Stimulated activated CD4-positive, alpha-beta T cell treated with anti-CD3 and anti-CD28 coated beads, Interleukin-2, amount 100 ng/mL, for 48 hours (primary cell): Measurements from ENCODE around the gene CYFIP1.
A peak's percentile ranks its signal among the peaks of the same experiment; 100 is the strongest.

Experiments
- DNase-seq, 2 donors: peaks; one replicate each; pipeline ENCODE4 v3.0.0-alpha.2; 2020

CYFIP1 gene

DNA sequence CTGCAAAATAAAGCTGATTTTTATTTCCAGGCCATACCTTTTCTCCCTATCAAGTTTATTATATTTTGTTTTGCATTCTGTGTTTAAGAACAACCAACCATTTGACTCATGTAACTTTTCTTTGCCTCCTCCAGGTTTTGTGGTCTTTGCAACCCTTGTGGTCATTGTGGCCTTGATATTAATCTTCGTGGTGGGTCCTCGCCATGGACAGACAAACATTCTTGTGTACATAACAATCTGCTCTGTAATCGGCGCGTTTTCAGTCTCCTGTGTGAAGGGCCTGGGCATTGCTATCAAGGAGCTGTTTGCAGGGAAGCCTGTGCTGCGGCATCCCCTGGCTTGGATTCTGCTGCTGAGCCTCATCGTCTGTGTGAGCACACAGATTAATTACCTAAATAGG, 114.1 kb downstream of the CYFIP1 start:
- DNase-seq, result no peak

DNA sequence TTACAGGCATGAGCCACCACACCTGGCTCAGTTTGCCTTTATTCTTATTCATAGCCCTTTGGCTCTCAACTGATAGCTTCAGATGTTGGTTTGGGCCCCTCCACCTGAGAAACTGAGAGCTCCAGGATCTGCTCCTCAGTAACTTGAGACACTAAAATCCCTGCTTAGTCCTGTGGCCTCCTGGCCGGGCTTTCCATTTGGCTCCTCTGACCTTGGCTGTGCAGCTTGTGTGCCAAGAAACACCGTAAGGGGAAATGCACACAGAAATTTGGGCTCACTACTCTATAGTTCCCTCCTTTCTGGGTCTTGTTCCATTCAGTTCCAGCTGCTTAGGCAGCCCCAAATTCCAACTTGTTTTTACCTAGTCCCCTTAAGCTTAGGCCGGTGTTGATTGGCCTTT, 116.8 kb downstream of the CYFIP1 start:
- DNase-seq, result no peak

- DNase-seq, result no peak
These were observed 119.0 kb downstream of the CYFIP1 start for GRCh38 chr15:22861161-22861560.

GRCh38 chr15:22856659-22857058, 123.5 kb downstream of the CYFIP1 start:
- DNase-seq, result no peak

DNA sequence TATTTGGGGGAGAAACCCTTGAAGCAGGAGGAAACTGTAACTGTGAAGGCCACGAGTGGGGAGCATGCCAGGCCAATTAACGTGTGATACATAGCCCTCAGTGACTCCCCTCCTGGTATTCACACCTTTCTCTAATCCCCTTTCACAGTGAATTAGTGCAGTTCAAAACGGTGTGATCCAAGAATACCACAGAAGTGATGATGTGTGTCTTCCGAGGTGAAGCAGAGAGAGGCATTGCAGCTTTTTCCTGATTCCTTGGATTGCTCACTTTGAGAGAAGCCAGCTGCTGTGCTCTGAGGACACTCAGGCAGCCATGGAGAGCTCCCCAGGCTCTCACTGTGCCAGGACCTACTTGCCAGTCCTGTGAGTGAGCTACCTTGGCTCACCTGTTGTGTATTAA, 124.4 kb downstream of the CYFIP1 start:
- DNase-seq, result no peak

- DNase-seq, result no peak
These were observed 128.7 kb downstream of the CYFIP1 start for GRCh38 chr15:22851513-22851912.

GRCh38 chr15:22850055-22850454, 130.1 kb downstream of the CYFIP1 start:
- no peak for DNase-seq

DNA sequence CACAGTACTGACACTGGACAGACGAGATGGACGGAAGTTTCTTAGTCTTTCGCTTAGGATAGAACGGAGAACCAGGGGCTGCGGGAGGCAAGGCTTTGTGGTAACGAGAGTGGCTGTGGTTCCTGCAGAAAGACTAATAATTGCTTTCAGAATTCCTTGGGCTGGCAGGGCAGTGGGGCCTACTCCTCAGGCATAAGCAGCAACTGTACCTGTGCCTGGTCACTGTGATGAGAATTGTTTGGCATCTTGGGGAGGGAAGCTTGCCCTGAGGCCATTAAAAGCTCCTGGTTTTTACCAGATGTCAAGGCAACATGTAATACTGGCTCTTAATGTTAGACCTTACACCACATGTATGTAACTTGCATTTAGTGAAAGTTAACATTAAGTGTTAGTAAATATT, 134.1 kb downstream of the CYFIP1 start:
- DNase-seq, result no peak

DNA sequence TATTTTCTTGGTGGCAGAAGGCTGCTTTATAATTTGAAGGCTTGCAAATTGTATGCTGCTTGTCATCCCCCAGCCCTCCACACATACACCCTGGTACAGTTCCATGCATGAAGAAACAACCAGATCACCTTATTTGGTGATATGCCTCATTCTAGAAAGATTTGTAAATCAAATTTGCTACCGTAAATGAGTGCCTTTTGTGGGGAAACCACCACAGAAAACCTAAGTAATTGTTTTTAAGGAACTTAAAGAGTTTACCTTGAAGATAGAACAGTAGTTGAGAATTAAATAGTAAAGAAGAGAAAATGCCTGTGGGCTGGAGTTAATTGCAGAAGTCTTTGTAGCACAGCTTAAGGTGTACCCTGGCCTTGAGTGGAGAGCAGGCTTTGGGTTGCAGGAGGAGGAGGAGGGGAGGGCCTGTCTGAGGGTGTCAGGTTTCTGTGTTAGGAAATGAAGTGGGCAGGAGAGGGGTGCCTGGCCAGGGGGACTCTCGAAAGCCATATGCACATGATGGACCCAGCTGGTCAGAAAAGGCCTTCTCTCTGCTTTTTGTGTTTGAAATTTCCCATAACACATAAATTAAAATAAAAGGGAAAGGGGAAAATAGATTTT, 134.8 kb downstream of the CYFIP1 start:
- no peak for DNase-seq

- no peak for DNase-seq
These were observed 135.5 kb downstream of the CYFIP1 start for GRCh38 chr15:22844421-22845288.

GRCh38 chr15:22839046-22839695, 141.0 kb downstream of the CYFIP1 start:
- no peak for DNase-seq

DNA sequence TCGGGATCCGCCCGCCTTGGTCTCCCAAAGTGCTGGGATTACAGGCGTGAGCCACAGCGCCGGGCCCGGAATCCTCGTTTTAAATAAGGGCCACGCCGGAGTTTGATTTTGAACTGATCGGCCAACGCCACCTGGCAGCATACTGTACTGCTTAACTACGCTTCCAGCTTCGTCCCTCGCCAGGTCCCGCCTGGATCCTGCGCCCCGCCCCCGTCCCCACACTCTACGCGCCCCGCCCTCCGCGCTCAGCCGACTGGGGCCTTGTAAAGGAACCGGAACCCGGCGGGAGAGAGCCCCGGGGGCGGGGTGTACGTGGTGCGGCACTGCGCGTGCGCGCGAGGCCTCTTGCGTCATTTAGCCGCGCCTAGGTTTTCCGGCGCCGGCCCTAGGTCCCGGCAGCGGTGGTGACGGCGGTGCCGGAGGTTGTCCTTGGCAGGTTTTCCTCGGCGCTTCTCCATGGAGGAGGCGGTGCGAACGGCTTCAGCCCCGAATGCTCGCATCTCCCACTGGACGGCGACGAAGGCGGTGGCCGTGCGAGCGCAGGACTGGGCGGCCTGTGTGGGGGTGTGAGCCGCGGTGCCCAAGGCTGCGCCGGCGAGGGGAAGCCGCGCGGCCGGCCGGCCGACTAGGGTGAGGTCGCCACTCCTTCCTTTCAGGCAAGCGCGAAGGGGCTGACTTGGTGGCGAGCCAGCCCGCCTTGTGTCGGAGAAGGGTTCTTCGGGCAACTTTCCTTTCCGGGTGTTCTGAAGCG, 141.7 kb downstream of the CYFIP1 start, which contains the start of gene NIPA2:
Gene NIPA2, plus strand, starts transcription at position 375 of the 751 bp plus-strand sequence. CDS start 13,066 bp downstream, outside the sequence.
- DNase-seq, result peak; percentile 99

DNA sequence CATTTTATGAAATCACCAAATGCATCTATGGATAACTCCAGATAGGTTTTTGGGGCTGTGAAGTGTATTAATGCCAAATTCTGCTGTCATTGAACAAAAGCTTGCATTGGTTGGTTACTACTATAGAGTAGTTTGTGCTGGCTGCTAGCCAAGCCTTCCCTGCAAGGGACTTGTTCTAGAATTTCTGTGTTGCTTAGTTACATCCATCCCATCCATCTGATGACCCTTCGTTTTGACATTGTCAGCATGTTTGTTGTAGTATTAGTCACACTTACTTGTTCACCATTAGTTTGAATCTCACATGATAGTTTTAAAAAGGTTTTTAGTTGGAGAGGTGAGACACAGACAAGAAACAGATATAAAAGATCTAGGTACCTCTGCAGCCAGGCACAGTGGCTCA, 148.7 kb downstream of the CYFIP1 start:
- DNase-seq, result no peak

DNA sequence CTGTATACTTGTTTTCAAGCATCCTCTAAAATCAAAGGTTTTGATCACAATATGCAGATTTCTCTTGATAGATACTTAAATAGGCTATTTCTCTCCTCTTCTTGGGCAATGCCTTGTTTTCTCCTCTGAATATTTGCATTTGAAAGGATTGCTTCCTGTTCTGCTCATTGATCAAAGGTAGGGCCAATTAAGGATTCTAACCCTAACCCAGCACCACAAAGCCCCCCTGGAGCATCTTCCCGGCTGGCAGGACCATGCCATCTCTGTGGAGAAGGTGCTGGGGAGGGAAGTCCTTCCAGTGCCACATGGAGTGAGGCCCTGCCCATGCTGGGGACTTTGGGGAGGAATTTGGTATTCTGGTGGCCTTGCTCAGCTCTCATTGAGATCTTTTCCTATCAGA, 153.0 kb downstream of the CYFIP1 start:
- DNase-seq, result no peak

- no peak for DNase-seq
These were observed 156.6 kb downstream of the CYFIP1 start for GRCh38 chr15:22823495-22824128.

DNA sequence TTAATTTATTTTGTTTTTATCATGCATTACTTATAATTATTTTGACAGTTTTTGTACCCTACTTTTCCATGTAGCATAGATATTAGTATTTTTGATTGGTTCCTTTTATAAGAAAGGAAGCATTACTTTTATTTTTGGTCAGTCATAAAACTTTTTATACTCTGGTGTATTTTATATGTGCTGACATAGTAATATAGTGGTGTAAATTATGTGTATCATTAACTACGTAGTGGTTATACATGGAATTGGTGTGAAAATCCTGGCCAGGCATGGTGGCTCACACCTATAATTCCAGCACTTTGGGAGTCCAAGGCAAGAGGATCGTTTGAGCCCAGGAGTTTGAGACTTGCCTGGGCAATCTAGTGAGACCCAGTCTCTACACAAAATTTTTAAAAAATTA, 160.5 kb downstream of the CYFIP1 start:
- no peak for DNase-seq
